C4-2B (cell line): Measurements from ENCODE around the gene POR.

Source experiments
- H3K27ac ChIP-seq: fragments of 450-650 bp; 2 replicates; pipeline ENCODE4 v1.5.1; 2017
- CTCF ChIP-seq: fragments of 450-650 bp; conservative IDR thresholded peaks from 2 replicates; pipeline ENCODE4 v1.5.1; 2017; ENCODE audit warnings: mild to moderate bottlenecking
- ZFX ChIP-seq: fragments of 450-650 bp; IDR thresholded peaks from 2 replicates; pipeline ENCODE4 v1.6.1; 2017

Gene POR

GRCh38 chr7:75962607-75963380, 47.8 kb downstream of the POR start:
- no peak overlapping the region for H3K27ac ChIP-seq
- TF ChIP-seq CTCF (no peak), ZFX (no peak)

GRCh38 chr7:75963381-75963995, 48.5 kb downstream of the POR start:
- TF ChIP-seq CTCF (no peak), ZFX (no peak)
- H3K27ac ChIP-seq, result no peak overlapping the region

GRCh38 chr7:75965617-75966016, 50.7 kb downstream of the POR start:
- no peak for TF ChIP-seq CTCF
- TF ChIP-seq ZFX, result no peak
- H3K27ac ChIP-seq, result no peak overlapping the region

- no peak for TF ChIP-seq ZFX
- no peak for TF ChIP-seq CTCF
- H3K27ac ChIP-seq, result no peak overlapping the region
Measured at GRCh38 chr7:75966190-75966961, 51.4 kb downstream of the POR start.

- H3K27ac ChIP-seq, result no peak overlapping the region
- TF ChIP-seq ZFX (no peak), CTCF (no peak)
Measured at GRCh38 chr7:75967055-75967454, 52.1 kb downstream of the POR start.

- TF ChIP-seq ZFX (no peak), CTCF (no peak)
- no peak overlapping the region for H3K27ac ChIP-seq
Measured at GRCh38 chr7:75967487-75967997, 52.6 kb downstream of the POR start.

GRCh38 chr7:75968012-75968411, 53.1 kb downstream of the POR start:
- no peak for TF ChIP-seq CTCF
- TF ChIP-seq ZFX, result no peak
- no peak overlapping the region for H3K27ac ChIP-seq
